Measurements from ENCODE around the gene CDT1.

DNA sequence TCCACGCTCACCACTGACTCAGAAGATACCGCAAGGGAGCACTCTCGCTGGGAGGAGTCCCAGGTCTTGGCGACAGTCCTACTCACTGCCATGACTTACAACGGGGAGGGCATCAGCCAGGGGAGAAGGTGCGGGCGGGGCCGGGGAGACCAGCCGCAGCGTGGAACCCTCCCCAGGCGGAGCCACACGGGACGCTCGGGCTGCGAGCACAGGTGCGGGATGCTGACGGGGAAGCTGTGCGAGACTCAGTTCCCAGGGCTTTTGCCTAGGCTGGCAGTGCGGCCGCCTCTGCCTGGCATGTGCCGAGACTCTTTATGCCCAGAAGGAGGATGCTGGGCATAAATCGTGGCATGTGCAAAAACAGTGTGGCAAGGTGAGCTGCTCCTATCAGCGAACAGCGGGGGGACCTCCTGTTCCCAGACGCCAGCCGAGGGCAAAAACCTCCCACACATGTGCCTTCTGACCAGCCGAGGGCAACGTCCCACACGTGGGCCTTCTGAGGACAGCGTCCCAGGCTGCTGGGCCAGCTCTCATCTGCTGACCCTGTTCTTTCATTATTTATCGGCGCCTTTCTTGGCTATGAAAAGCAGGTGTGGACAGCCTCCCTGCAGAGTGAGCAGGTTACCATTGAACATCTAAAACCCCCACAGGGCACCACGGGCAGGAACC is 47.1 kb downstream of the CDT1 start:
- TF ChIP-seq, protein P1, sequence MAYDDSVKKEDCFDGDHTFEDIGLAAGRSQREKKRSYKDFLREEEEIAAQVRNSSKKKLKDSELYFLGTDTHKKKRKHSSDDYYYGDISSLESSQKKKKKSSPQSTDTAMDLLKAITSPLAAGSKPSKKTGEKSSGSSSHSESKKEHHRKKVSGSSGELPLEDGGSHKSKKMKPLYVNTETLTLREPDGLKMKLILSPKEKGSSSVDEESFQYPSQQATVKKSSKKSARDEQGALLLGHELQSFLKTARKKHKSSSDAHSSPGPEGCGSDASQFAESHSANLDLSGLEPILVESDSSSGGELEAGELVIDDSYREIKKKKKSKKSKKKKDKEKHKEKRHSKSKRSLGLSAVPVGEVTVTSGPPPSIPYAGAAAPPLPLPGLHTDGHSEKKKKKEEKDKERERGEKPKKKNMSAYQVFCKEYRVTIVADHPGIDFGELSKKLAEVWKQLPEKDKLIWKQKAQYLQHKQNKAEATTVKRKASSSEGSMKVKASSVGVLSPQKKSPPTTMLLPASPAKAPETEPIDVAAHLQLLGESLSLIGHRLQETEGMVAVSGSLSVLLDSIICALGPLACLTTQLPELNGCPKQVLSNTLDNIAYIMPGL (CRISPR knock-in tag; IDR thresholded peaks at IDR 0.05): no peak
- TF ChIP-seq, protein P2, sequence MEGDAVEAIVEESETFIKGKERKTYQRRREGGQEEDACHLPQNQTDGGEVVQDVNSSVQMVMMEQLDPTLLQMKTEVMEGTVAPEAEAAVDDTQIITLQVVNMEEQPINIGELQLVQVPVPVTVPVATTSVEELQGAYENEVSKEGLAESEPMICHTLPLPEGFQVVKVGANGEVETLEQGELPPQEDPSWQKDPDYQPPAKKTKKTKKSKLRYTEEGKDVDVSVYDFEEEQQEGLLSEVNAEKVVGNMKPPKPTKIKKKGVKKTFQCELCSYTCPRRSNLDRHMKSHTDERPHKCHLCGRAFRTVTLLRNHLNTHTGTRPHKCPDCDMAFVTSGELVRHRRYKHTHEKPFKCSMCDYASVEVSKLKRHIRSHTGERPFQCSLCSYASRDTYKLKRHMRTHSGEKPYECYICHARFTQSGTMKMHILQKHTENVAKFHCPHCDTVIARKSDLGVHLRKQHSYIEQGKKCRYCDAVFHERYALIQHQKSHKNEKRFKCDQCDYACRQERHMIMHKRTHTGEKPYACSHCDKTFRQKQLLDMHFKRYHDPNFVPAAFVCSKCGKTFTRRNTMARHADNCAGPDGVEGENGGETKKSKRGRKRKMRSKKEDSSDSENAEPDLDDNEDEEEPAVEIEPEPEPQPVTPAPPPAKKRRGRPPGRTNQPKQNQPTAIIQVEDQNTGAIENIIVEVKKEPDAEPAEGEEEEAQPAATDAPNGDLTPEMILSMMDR (IDR thresholded peaks at IDR 0.05): no peak
- TF ChIP-seq SP1 (CRISPR knock-in tag; conservative IDR thresholded peaks at IDR 0.05) (no peak), ETV6 (CRISPR knock-in tag; IDR thresholded peaks at IDR 0.05) (no peak), NFYB (CRISPR knock-in tag; conservative IDR thresholded peaks at IDR 0.05; ENCODE audit: low read depth) (no peak), ZNF121 (CRISPR knock-in tag; IDR thresholded peaks at IDR 0.05) (no peak), SMAD3 (CRISPR knock-in tag; IDR thresholded peaks at IDR 0.05; ENCODE audit: borderline replicate concordance) (no peak)
- TF ChIP-seq, protein P3, sequence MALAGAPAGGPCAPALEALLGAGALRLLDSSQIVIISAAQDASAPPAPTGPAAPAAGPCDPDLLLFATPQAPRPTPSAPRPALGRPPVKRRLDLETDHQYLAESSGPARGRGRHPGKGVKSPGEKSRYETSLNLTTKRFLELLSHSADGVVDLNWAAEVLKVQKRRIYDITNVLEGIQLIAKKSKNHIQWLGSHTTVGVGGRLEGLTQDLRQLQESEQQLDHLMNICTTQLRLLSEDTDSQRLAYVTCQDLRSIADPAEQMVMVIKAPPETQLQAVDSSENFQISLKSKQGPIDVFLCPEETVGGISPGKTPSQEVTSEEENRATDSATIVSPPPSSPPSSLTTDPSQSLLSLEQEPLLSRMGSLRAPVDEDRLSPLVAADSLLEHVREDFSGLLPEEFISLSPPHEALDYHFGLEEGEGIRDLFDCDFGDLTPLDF (CRISPR knock-in tag; IDR thresholded peaks at IDR 0.05): no peak
- TF ChIP-seq, protein P4, sequence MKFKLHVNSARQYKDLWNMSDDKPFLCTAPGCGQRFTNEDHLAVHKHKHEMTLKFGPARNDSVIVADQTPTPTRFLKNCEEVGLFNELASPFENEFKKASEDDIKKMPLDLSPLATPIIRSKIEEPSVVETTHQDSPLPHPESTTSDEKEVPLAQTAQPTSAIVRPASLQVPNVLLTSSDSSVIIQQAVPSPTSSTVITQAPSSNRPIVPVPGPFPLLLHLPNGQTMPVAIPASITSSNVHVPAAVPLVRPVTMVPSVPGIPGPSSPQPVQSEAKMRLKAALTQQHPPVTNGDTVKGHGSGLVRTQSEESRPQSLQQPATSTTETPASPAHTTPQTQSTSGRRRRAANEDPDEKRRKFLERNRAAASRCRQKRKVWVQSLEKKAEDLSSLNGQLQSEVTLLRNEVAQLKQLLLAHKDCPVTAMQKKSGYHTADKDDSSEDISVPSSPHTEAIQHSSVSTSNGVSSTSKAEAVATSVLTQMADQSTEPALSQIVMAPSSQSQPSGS (CRISPR knock-in tag; IDR thresholded peaks at IDR 0.05; ENCODE audit: borderline replicate concordance, low read depth): no peak

Measured in WTC11 (cell line).